ENCODE measurements around the gene HECW1. TPM values are rescaled to one million over a fixed set of nuclear protein-coding genes. Genes with fewer than 3 reads are reported as not detected.

Gene HECW1
- total RNA-seq, 8 experiments from 2014 or later, result 0.09 to 16.7 (median 10.6) TPM

- WGBS, 10 experiments, result 21 to 61% (median 44%) methylated on average over 2 to 8 of the region's 8 CpGs
- H3K4me3 ChIP-seq, result no peak overlapping the region
- ATAC-seq (replicated peaks in 6 of 8), result peak in 3 of 8 experiments; percentile 64 to 84 (median 81)
- H3K4me1 ChIP-seq (replicated peaks in 1 of 2), result peaks cover 0 to 2% of the 10 kb centered on the region in 2 donors
- in situ Hi-C loops (cut with MboI; ENCODE audit: low pct_unique_long_range_greater_than_20kb in 2 of 9, low sequenced_read_pairs in 9 of 9, unreplicated experiment in 9 of 9), result no loop called here
- no peak overlapping the region for H3K27ac ChIP-seq
Measured at GRCh38 chr7:43513251-43513650, 400.8 kb downstream of the HECW1 start.

DNA sequence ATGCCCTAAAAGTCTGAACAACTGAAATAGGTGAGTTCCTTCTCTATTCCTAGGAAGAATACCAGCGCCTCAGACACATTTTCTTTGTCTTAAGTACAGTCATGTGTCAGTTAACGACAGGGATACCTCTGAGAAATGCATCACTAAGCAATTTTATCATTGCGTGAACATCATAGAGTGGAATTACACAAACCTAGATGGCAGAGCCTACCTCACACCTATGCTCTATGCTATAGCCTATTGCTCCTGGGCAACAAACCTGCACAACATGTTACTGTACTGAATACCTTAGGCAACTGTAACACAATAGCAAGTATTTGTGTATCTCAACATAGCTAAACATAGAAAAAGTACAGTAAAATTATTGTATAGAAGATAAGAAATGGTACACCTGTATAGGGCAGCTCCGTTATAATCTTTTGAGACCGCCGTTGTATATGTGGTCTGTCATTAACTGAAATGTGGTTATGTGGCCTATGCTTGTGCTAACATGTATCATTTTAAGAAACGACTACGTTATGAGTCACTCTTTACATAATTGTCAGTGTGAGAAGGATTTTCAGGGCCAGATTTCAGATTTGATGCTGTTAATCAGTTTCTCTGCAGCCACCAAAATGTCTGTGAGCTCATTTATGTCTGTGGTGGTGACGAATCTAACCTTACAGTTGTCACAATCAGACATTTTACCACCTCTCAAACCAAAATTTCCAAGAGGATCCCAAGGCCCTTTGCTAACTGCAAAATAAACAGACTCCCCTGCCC, 404.3 kb downstream of the HECW1 start:
- peaks cover 0 to 2% of the 10 kb centered on the region in 2 donors for H3K4me1 ChIP-seq (replicated peaks in 1 of 2)
- H3K4me3 ChIP-seq, result no peak overlapping the region
- in situ Hi-C loops (cut with MboI; ENCODE audit: low pct_unique_long_range_greater_than_20kb in 2 of 9, low sequenced_read_pairs in 9 of 9, unreplicated experiment in 9 of 9), result no loop called here
- ATAC-seq (replicated peaks in 6 of 8), result peak in 1 of 8 experiments; percentile 26
- no peak overlapping the region for H3K27ac ChIP-seq
- WGBS, 10 experiments, result 30 to 100% (median 85%) methylated on average over 2 to 9 of the region's 9 CpGs

DNA sequence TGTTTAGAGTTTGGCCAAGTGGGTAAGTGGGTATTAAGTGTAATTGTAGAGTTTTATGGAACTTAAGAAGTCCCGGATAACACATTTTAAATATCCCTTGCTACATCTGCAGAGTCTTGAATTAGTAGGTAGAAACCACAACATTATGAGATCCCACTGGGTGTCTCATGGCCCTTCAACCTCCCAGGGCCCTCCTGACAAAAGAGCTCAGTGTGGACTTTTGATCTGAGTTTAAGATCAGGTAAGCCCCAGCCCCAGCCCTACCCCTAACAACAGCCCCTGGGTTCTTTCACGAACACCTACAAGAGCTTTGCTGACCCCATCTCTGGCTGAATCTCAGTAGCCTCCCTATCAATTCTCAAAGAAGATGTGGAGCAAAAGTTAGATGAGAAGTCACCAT, 405.0 kb downstream of the HECW1 start:
- ATAC-seq (replicated peaks in 6 of 8), result no peak
- H3K4me1 ChIP-seq (replicated peaks in 1 of 2), result peaks cover 0 to 2% of the 10 kb centered on the region in 2 donors
- H3K27ac ChIP-seq, result no peak overlapping the region
- in situ Hi-C loops (cut with MboI; ENCODE audit: low pct_unique_long_range_greater_than_20kb in 2 of 9, low sequenced_read_pairs in 9 of 9, unreplicated experiment in 9 of 9), result no loop called here
- H3K4me3 ChIP-seq, result no peak overlapping the region
- 80 to 100% (median 95%) methylated on average over 1 to 2 of the region's 2 CpGs; no CpG with 5 or more reads in 6 of the 10 experiments for WGBS, 10 experiments

DNA sequence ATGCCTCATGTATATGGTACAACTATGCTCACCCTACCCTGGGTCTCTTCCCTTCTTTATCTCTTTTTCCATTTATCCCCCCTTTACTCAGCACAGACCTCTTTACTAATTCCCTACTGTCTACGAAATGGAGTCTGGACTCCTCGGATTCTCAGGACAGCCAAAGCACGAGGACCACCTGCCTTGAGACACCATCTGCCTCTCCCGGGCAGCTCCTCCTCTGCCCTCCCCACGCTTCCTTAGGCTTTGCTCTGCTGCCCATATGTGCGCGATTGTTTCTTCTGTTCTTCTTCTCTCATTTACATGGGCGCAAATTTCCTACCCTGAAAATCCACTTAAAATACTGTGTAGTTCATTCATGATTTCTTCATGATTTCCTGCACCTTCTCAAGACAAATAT, 407.8 kb downstream of the HECW1 start:
- H3K4me1 ChIP-seq (replicated peaks in 1 of 2), result no peaks in the 10 kb centered on the region
- in situ Hi-C loops (cut with MboI; ENCODE audit: low pct_unique_long_range_greater_than_20kb in 2 of 9, low sequenced_read_pairs in 9 of 9, unreplicated experiment in 9 of 9), result no loop called here
- H3K27ac ChIP-seq, result no peak overlapping the region
- H3K4me3 ChIP-seq, result no peak overlapping the region
- ATAC-seq (replicated peaks in 6 of 8), result no peak
- WGBS, 10 experiments, result 38 to 96% (median 76%) methylated on average over 4 to 8 of the region's 8 CpGs; no CpG with 5 or more reads in 2 of the 10 experiments

DNA sequence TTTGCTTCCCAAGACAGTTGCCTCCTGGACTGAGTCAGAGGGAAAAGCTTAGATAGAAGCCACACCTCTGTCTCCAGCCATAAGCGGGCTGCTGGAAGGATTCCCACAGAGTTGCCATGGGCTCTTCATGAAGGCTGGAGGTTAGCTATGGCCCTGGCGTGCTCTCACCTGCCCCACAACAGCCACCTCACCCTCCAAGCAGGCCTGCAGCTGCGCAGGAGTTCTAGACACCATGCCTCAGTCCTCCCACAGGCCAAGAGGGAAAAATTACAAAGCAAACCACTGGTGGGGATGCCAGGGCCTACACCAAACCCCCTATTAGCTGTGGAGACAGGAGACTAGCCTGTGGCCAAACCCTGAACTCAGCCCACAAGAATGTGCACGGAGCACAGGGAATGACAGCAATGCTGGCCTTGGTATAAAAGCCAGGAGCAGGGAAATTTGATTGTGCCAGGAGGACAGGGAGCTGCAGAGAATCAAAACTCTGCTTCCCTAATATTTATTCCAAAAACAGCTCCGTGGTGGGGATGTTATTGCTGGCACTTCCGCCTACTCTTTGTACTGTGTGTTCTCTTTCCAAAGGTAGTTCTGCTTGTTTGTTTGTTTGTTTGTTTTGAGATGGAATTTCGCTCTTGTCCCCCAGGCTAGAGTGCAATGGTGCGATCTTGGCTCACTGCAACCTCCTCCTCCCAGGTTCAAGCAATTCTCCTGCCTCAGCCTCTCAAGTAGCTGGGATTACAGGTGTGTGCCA, 410.1 kb downstream of the HECW1 start:
- H3K4me3 ChIP-seq, result no peak overlapping the region
- no peak for ATAC-seq (replicated peaks in 6 of 8)
- WGBS, 10 experiments, result 29 to 100% (median 82%) methylated on average over 2 to 6 of the region's 8 CpGs; no CpG with 5 or more reads in 1 of the 10 experiments
- no peaks in the 10 kb centered on the region for H3K4me1 ChIP-seq (replicated peaks in 1 of 2)
- in situ Hi-C loops (cut with MboI; ENCODE audit: low pct_unique_long_range_greater_than_20kb in 2 of 9, low sequenced_read_pairs in 9 of 9, unreplicated experiment in 9 of 9), result no loop called here
- no peak overlapping the region for H3K27ac ChIP-seq

DNA sequence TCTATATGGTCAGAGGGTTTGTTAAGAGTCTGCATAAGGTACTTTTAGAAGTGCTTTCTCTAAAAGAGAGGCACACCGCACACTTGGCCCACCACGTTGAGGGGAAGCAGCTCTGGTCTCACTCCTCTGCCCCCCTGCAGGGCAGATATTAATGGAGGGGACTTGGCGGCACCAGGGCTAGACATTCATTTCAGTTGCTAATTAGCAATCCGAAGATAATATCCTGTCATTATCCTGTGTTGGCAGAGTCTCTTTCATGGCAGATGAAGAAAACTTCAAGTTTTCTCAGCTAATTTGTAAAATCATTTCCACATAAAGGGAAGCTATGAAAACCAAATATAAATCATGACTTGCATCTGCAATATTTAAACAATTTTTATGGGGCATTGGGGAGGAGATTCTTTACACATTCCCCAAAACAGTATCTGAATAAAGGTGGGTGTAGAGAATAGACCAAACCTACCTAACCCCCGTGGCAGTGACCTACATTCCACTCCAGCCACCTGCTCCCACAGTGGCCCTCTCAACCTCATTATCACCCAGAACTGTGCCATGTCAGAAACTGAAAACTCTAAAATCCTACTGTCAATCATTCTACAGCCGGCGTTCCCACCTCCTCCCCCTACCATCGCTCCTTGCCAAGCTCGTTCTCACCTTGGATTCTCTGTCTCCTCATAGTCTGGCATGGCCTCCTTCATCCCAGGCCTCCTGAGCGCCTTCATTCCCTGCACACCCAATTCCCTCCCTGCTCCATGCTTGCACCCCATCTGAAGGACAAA, 416.3 kb downstream of the HECW1 start:
- 43 to 100% (median 77%) methylated on average over 1 to 8 of the region's 10 CpGs; no CpG with 5 or more reads in 2 of the 10 experiments for WGBS, 10 experiments
- H3K4me1 ChIP-seq (replicated peaks in 1 of 2), result no peaks in the 10 kb centered on the region
- no peak overlapping the region for H3K4me3 ChIP-seq
- ATAC-seq (replicated peaks in 6 of 8), result no peak
- in situ Hi-C loops (cut with MboI; ENCODE audit: low pct_unique_long_range_greater_than_20kb in 2 of 9, low sequenced_read_pairs in 9 of 9, unreplicated experiment in 9 of 9), result no loop called here
- H3K27ac ChIP-seq, result no peak overlapping the region

GRCh38 chr7:43530553-43531410, 418.3 kb downstream of the HECW1 start:
- no peak overlapping the region for H3K27ac ChIP-seq
- no peak for ATAC-seq (replicated peaks in 6 of 8)
- in situ Hi-C loops (cut with MboI; ENCODE audit: low pct_unique_long_range_greater_than_20kb in 2 of 9, low sequenced_read_pairs in 9 of 9, unreplicated experiment in 9 of 9), result no loop called here
- WGBS, 10 experiments, result 66 to 95% (median 85%) methylated on average over 3 to 6 of the region's 6 CpGs; no CpG with 5 or more reads in 2 of the 10 experiments
- H3K4me1 ChIP-seq (replicated peaks in 1 of 2), result no peaks in the 10 kb centered on the region
- H3K4me3 ChIP-seq, result no peak overlapping the region

GRCh38 chr7:43531700-43532099, 419.3 kb downstream of the HECW1 start:
- Histone ChIP-seq H3K4me3 (no peak overlapping the region), H3K4me1 (replicated peaks in 1 of 2) (no peaks in the 10 kb centered on the region), H3K27ac (no peak overlapping the region)
- in situ Hi-C loops (cut with MboI; ENCODE audit: low pct_unique_long_range_greater_than_20kb in 2 of 9, low sequenced_read_pairs in 9 of 9, unreplicated experiment in 9 of 9), result no loop called here
- ATAC-seq (replicated peaks in 6 of 8), result peak in 2 of 8 experiments; percentile 30 to 32
- 36 to 100% (median 74%) methylated on average over 1 to 8 of the region's 9 CpGs for WGBS, 10 experiments

- Histone ChIP-seq H3K27ac (no peak overlapping the region), H3K4me3 (no peak overlapping the region), H3K4me1 (replicated peaks in 1 of 2) (no peaks in the 10 kb centered on the region)
- ATAC-seq (replicated peaks in 6 of 8), result no peak
- in situ Hi-C loops (cut with MboI; ENCODE audit: low pct_unique_long_range_greater_than_20kb in 2 of 9, low sequenced_read_pairs in 9 of 9, unreplicated experiment in 9 of 9), result no loop called here
- WGBS, 10 experiments, result 12 to 89% (median 76%) methylated on average over 3 to 6 of the region's 6 CpGs
Measured at GRCh38 chr7:43533801-43534479, 421.5 kb downstream of the HECW1 start.

GRCh38 chr7:43535031-43535451, 422.6 kb downstream of the HECW1 start:
- no peaks in the 10 kb centered on the region for H3K4me1 ChIP-seq (replicated peaks in 1 of 2)
- H3K4me3 ChIP-seq, result no peak overlapping the region
- WGBS, 10 experiments, result 40 to 93% (median 73%) methylated on average over 2 to 4 of the region's 4 CpGs; no CpG with 5 or more reads in 4 of the 10 experiments
- no peak overlapping the region for H3K27ac ChIP-seq
- no peak for ATAC-seq (replicated peaks in 6 of 8)
- in situ Hi-C loops (cut with MboI; ENCODE audit: low pct_unique_long_range_greater_than_20kb in 2 of 9, low sequenced_read_pairs in 9 of 9, unreplicated experiment in 9 of 9), result no loop called here

GRCh38 chr7:43535810-43536585, 423.6 kb downstream of the HECW1 start:
- no peaks in the 10 kb centered on the region for H3K4me1 ChIP-seq (replicated peaks in 1 of 2)
- ATAC-seq (replicated peaks in 6 of 8), result peak in 2 of 8 experiments; percentile 78 to 83
- H3K27ac ChIP-seq, result no peak overlapping the region
- H3K4me3 ChIP-seq, result no peak overlapping the region
- WGBS, 10 experiments, result 0 to 100% (median 76%) methylated on average over 1 to 4 of the region's 6 CpGs; no CpG with 5 or more reads in 4 of the 10 experiments
- in situ Hi-C loops (cut with MboI; ENCODE audit: low pct_unique_long_range_greater_than_20kb in 2 of 9, low sequenced_read_pairs in 9 of 9, unreplicated experiment in 9 of 9), result no loop called here
